Stimulated activated CD8-positive, alpha-beta memory T cell treated with anti-CD3 and anti-CD28 coated beads, Interleukin-12 subunit alpha, Interleukin-12 subunit beta, amount 100 ng/mL, for 4 hours (primary cell): ENCODE measurements around the gene NXT2.
A peak's percentile ranks its signal among the peaks of the same experiment; 100 is the strongest.
"Not testable (repeated sequence)": the region's sequence is repeated elsewhere in the genome, so short reads cannot be mapped to it uniquely, and the experiment has no call there.

Experiments
- DNase-seq: peaks from one replicate; pipeline ENCODE4 v3.0.0-alpha.2; 2020; ENCODE audit warnings: low read depth

Gene NXT2

DNA sequence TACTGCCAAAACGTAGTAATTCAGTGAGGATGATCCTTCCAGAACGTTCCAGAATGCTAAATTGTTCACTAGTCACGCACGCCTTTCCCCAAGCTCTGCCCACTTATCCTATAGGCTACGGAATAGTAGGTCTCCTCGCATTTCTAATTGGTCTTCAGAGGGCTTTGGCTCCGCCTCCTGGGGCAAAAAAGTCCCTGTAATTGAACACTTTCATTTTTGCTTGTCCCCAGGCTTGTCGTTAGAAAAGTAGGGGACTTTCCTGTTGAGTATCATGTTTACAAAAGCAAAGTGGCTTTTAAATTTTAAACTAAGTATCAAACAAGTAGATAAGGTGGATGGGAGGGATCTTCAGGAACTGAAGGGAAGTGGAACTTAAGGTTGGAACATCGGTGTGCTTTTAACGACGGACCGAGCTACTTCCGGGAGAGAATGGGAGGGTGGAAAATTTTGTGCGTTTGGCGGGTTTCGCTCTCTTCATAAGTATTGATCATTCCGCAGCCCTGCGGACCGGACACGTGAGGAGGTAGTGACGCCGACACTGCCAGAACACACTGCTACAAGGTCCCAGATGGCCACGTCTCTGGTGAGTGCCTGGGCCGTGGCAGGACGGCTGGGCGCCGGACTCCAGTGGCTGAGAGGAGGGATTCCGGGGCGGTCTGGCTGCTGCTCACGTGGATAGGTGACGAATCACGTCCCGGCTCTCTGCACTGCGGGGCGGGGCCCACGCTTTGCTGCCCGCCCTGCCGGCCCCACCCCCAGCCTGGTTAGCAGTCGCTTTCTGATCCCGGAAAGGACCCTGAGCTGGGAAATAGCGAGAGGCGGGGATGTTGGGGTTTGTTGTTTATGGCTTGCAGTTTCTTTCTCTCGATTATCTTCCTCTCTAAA is at the start of gene NXT2:
TSS of gene NXT2 (plus strand) at position 406 of the 885 bp plus-strand sequence. CDS start at position 569, 163 bp downstream.
- peak; percentile 74 for DNase-seq

DNA sequence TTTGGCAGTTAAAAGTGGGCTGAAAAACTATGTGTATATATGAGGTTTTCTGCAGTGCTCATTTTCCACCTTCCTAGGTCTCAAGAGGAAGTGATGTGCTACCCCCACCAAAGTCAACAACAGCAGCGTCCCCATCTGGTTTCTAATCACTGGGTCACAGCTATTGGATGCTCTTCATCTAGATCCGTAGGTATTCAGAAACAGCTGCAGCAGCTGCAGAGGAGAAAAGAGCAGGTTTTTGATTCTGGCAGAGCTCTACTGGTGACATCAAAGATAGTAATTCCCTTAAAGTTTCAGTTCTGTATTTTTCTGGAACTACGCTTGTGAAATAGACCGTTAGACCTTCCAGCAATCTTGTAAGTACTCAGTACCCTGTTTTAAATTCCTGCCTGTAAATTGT is 49.0 kb upstream of the NXT2 start:
- DNase-seq = no peak

DNA sequence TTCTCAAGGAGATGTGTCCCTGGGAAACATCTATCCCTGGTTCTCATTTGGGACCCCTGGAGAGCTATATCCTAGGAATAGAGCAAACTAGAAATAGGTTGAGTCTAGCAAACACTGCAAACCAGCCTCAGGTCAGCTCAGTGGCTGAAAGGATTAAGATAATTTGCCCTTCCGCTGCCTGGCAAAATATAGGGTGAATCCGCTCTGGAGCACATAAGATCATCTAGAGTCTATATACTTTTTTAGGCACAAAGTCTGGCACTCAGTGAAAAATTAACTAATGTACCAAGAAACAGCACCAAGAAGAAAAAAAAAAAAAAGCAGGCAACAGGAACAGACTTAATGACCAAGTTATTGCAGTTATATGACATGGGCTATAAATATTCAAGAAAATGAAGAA is 47.5 kb upstream of the NXT2 start:
- no peak for DNase-seq

DNA sequence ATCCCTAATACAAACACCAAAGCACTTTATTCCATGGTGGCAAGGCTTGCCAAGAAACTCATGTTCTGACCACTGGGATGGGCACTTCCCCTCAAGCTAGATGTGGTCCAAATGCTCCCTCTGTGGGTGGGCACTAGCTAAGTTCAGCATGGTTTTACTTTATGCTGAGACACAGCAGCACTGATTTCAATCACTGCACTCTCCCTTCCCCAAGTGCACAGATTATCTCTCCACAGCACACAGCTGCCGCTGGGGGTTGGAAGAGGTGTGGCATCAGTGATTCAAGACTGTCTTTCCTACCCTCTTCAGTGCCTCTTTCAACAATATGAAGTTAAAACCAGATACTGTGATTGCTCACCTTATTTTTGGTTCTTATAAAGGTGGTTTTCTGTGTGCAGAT is 38.2 kb upstream of the NXT2 start:
- no peak for DNase-seq

DNA sequence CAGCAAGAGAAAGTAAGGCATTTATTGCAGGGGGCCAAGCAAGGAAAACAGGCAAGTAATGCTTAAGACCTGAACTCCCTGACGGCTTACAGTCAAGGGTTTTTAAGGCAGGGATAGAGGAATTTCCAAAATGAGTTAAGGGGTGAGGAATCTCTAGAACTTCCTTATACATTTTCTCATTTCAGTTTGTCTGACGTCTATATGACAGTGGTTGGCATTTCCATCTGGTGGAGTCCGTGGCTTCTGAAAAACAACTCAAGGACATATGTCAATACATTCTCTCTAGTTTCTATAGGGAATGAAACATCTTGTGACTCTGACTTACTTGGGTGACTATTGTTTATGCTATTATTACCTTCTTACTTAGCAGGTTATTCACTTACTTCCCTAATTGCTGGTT is 35.5 kb upstream of the NXT2 start:
- DNase-seq = no peak

DNA sequence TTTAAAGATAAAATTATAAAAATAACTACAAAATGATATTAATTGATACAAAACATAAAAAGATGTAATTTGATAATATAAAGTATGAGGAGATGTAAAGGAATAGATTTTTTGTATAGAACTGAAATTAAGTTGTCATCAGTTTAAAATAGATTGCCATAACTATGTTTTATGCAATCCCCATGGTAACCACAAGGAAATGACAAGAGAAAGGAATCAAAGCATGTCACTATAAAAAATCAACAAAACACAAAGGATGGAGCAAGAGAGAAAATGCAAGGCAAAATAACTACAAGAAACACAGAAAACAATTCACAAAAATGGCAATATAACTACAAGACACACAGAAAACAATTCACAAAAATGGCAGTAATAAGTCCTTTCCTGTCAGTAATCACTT is 27.7 kb upstream of the NXT2 start:
- DNase-seq = no peak

DNA sequence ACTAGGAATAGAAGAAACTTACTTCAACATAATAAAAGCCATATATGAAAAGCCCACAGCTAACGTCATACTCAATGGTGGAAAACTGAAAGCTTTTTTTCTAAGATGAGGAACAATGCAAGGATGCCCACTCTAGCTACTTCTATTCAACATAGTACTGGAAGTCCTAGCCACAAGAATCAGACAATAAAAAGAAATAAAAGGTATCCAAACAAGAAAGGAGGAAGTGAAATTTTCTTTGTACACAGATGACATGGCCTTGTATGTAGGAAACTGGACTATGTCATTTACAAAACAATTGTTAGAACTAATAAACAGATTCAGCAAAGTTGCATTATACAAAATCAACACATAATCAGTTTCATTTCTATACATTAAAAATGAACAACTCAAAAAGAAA is 25.5 kb upstream of the NXT2 start:
- DNase-seq = no peak

DNA sequence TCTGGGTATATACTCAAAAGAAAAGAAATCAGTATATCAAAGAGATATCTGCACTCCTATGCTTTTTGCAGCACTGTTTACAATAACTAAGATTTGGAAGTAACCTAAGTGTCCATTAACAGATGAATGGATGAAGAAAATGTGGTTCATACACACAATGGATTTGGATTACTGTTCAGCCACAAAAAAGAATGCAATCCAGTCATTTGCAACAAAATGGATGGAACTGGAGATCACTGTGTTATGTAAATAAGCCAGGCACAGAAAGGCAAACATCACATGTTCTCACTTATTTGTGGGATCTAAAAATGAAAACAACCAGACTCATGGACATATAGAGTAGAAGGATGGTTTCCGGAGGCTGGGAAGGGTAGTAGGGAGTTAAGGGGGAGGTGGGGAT is 17.6 kb upstream of the NXT2 start:
- DNase-seq = no peak

DNA sequence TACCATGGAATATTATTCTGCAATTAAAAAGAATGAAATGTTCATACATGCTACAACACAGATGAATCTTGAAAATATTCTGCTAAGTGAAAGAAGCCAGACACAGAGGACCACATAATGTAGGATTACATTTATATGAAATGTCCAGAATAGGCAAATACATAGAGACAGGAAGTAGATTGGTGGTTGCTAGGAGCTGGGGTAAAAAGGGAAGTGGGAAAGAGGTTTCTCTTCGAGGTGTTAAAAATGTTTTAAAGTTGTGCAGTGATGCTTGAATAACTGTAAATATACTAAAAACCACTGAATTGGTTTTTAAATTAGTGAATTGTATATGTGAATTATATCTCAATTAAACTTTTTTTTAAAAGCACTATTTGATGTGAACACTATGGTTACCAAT is 3.6 kb upstream of the NXT2 start:
- DNase-seq = no peak

DNA sequence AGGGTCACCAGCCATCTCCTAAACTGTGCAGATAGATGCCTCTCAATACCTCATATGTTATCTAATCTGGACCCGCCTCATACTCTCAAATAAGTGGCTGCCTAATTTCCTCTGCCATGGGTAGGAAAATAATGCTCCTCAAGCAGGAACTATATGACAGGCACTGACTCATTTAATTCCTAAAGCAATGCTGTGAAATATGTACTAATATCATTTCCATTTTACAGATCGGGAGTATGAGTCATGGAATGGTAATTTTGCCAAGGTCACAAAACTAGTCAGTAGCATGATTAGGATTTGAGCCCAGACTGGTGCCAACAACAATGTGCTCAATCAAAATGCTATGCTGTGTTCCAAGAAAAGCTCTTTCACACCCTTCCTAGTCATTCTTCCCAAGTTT is 3.0 kb upstream of the NXT2 start:
- DNase-seq = no peak

DNA sequence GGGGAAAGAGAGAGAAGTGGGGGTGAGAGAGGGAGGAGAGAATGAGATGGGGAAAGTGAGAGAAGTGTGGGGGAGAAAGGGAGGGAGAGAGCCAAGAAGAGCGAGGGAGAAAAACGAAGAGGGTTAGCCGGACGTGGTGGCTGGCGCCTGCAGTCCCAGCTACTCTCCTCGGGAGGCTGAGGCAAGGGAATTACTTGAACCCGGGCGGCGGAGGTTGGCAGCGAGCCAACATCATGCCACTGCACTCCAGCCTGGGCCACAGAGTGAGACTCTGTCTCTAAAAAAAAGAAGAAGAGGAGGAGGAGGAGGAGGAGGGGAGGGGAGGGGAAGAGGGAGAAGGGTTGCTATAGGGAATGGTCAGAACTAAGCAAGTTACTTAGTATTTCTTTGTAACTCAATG is 1.7 kb upstream of the NXT2 start:
- DNase-seq = no peak

DNA sequence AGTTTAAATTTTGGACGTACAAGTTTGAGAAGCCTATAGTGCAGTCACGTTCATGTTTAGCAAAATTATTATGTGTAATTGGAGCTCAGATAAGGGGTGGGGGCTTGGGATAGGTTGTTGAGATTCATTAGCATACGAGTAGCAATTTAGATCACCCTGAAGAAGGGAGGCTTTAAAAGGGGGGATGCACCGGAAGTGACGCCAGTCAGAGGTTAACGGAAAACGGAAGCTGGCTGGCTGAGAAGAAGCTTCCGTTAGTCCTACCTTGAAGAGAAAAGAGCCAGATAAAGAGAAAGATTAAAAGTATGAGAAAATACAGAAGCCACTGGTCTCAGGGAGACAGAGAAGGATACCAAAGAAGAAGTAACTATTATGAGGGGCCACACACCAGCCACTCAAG is 1.1 kb upstream of the NXT2 start:
- no peak for DNase-seq

DNA sequence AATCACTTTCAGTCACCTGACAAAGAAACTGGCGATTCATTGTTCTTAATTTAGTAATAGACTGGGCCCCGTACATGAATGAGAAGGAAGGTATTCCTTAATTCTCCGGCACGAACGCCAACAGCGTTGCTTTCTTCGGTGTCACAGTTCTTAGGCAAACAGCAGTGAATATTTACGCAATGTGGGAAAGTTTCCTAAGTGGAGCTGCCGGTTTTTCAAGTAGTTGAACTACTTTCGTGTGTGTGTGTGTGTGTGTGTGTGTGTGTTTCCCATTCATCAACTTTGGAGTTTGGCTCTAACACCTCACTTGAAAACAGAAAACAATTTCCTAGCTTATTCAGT is 651 bp downstream of the NXT2 start:
- DNase-seq = no peak

DNA sequence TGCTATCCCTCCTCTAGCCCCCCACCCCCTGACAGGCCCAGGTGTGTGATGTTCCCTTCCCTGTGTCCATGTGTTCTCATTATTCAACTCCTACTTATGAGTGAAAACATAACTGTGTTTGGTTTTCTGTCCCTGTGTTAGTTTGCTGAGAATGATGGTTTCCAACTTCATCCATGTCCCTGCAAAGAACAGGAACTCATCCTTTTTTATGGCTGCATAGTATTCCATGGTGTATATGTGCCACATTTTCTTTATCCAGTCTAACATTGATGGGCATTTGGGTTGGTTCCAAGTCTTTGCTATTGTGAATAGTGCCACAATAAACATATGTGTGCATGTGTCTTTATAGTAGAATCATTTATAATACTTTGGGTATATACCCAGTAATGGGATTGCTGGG is 2.4 kb downstream of the NXT2 start:
- not testable (repeated sequence) for DNase-seq

DNA sequence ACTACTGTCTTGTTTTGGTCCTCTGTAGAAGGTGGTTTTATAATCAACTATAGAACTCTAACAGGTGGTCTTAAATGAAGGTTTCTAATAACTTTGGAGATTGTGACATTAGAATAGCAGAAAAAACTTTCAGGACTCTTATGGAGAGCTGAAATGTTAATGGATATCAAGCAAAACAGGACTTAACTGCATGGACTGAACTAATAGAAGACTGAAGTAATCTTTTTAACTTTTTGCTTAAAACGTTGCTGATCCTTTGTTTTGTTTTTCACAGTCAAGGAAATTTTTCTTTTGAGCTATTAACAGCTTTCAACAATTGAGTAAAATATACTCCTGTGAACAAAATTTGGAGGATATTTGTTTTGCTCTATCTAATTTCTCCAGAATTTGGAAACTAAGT is 17.2 kb downstream of the NXT2 start:
- no peak for DNase-seq

DNA sequence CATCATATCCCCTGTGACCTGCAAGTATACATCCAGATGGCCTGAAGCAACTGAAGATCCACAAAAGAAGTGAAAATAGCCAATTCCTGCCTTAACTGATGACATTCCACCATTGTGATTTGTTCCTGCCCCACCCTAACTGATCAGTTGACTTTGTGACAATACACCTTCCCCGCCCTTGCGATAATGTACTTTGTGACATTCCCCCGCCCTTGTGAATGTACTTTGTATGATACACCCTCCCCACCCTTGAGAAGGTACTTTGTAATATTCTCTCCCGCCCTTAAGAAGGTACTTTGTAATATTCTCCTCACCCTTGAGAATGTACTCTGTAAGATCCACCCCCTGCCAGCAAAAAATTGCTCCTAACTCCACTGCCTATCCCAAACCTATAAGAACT is 39.4 kb downstream of the NXT2 start:
- DNase-seq = not testable (repeated sequence)

DNA sequence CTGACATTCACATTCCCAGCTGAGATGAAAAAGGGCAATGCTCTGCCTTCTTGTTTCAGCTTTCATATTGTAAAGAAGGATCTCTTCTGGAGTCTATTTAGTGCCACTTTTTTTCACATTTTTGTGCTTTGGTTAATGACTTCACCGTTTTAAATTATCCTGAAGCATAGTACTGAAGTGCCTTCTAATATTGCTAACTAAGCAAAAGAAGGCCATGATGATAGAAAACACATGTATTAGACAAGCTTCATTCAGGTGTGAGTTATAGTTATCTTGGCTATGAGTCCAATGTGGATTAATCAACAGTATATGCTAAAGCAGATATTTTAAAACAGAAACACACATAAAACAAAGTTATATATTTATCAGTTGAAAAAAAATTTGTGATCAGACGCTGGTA is 40.4 kb downstream of the NXT2 start:
- no peak for DNase-seq

DNA sequence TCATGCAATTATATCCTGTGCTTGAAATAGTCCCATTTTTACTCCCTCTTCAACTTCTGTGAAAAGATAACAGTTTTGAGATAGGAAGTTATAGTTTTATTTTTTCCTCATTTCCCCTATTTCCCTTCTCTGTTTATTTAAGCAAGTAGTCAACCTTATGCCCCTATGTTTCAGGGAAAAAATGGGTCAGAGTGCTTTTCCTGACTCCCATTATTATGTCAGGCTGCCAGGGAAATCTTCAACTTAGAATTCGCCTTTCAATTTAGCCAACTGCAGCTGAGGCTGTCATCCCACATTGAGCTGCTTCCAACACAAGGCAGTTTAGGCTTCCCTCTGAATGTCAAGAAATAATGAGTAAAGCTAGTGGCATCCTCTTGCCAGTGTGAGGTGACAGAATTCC is 42.3 kb downstream of the NXT2 start:
- DNase-seq = no peak

DNA sequence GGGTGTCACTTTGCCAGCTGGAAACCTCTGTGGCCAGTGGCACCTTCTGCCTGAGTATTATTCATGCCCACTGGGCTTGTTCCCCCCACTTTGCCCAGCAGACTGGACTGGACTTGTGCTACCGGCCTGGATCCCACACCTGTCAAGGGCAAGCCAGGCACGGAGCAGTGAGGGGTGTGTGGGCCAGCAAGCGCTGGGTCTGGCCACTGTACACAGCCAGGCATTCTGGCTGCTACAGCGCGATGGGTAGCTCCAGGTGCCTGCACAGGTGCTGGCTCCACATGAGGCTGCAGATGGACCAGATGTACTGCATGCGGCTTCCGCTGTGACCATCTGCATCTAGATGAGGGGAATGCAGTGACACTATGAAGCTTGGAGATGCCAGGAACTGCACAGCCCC is 48.8 kb downstream of the NXT2 start:
- DNase-seq = no peak

DNA sequence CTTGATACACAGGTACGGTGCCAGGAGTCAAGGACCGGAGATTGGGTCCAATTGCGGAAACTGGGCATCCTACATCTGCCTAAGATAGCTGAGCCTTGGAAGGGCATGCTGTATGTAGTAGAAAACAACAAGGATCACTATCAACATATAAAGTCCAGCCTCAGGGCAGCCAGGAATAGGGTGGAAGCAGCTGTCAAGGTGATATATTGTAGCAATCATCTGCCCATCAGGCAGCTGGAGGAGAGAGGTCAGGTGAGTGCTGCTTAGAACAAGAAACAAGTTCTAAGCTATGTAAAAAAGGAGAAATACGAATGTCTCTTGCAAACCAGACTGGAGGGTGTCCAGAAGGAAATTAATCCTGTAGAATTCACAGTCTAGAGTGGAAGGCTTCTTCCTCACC is 53.5 kb downstream of the NXT2 start:
- DNase-seq = no peak
